GOT3 (cell line): ENCODE measurements around the gene PSMG2.
A peak's percentile ranks its signal among the peaks of the same experiment; 100 is the strongest.

ENCODE experiments used
- DNase-seq: peaks from one replicate; lab custom pipeline; 2025; ENCODE audit warnings: mixed read lengths; lab: John Stamatoyannopoulos, UW

The PSMG2 gene

DNA sequence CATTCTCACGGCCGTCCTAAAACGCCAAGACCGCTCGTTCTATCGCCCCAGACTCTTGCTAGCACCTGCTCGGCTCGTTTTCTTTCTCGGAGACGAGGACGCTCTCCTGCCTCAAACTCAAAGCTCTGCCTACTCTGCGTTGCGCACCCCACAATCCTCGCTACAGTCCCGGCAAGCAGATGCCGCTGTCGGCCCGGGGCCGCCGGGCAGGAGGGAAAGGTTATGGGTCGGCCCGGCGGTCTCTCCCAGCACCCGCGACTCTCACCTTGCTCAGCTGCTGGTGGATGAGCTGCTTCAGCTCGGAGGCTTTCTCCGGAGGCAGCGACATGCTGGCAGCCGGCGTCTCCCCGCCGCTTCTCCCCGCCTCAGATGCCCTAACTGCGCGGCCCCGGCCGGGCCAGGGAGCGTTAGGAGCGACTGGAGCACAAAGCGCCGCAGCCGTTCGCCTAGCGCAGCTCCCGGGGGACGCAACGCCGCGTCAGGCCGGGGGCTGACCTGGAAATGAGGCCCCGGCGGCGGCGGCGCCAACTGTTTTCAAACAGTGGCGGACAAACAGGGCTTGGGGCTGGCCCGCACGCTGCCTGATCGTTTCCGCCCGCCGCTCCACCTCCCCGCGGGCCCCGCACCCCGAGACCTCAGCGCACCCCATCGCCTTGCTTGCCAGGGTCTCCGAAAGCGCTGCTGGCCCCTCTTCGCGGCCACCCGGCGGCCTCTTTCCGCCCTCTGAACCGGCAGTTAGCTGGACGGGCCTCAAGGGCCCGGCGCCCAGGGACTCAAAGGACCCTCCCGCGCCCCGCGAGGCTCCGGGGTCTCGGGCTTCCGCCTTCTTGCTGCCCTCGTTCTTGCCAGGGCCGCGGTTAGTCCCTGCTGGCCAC is at the start of gene PSMG2, which contains the start of gene CEP76:
TSS of gene PSMG2 (plus strand) at position 822 of the 875 bp plus-strand sequence. CDS start 66 bp downstream, outside the sequence.
TSS of gene CEP76 (minus strand) at position 503 of the 875 bp plus-strand sequence. CDS start at position 328, 175 bp downstream.
- DNase-seq, result peak; percentile 66

- no peak for DNase-seq
Measured at GRCh38 chr18:12654971-12655370, 47.9 kb upstream of the PSMG2 start.

DNA sequence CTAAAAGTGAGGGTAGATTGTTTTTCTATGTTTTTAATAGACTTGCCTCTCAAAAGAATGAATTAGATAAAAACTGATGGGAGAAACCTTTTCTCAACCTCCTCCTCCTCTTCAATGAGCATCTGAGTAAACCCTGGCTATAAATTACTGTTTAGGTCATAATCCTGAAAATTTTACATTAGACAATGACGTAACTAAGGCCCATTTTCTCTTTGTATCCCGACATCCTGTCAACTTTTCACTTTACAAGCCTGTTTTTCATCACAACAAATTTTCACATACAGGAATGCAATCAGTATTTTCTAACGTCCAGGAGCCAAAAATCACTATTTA is 46.3 kb upstream of the PSMG2 start:
- DNase-seq, result no peak

- DNase-seq, result no peak
Measured at GRCh38 chr18:12656938-12657683, 45.7 kb upstream of the PSMG2 start.

DNA sequence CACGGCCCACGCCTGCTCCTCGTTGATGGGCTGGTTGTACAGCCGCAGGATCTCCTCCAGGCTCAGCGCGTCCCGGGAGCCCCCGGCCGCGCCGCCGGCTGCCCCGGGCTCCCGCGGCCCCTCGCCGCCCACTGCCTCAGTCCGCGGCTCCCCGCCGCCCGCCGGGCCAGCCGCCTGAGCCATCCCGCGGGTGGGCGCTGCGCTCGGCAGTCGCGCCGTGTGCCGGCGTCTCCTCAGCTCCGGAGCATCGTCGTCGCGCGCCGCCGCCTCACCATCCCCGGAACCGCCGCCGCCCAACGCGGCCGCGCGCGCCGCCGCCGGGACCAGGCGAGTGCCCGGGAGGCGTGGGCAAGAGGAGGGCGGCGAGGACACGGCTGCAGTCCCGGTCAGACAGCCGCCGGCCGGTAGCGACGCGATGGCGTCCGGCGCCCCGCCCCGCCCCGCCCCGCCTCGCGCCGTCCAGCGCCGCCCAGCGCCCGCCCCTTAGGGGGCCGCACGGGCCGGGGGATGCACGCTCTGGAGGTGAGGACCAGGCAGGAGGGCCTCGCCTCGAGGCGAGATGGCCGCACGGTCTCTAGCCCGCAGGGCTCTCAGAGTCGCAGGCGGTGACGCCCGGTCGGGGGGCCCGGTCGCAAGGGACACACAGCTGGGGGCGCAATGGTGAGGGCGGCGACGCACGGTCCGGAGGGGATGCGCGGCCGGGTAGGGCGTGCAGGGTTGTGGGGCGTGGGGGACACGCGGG is 45.0 kb upstream of the PSMG2 start, which contains the start of gene SPIRE1:
TSS of gene SPIRE1 (minus strand) at position 424 of the 742 bp plus-strand sequence. CDS start at position 183, 241 bp downstream.
- no peak for DNase-seq

DNA sequence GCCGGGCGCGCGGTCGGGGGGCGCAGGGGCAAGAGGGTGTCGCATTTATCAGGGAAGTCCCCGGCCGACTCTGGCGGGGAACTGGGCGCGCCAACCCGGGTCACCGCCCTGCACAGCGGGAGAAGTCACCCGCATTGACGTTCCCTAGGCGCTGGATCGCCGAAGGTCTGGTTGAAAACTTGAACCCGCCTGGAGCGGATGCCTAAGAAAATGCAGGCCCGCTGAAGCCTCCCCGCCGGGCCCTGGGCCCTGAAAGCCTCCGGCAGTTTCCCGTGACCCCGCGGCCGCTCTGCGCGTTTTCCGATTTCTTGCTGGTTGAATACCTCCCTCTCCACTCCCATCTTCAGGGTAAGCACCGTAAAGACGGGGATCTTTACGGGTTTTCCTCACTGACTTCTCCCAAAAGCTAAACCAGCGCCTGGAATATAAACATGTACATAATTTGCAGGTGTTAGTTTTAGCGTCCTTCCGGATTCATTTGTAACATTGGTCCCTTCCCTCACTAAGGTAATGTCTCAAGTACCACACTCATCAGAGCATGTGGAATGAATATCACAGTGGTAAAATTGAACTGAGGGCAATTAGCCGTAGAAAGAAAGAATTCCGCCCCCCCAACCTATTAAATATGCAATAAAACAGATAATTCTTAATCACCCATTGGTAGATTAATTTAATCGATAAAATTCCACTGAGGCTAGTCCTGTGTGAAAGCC is 44.3 kb upstream of the PSMG2 start:
- DNase-seq, result no peak

DNA sequence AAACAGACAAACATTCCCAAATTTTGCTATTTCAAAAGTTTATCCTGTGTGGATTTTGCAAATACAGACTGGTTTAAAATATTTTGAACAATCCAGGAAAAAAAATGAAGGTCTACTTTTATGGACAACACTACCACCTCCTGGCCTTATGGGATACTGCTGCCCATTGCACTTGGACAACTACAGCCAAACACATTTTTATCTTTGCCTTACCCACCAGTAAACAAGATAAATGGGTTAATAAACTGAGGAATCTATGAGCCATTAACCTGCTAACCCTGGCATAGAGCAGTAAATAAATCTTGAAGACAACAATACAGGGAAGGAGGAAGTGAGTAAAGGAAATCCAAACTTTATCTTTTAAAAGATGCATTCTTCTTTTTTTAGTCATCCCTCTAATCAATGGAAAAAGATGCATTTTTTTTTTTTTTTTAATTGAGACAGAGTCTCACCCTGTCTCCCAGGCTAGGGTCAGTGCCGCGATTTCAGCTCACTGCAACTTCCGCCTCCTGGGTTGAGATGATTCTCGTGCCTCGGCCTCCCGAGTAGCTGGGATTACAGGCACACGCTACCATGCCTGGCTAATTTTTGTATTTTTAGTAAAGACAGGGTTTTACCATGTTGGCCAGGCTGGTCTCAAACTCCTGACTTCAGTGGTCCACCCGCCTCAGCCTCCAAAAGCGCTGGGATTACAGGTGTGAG is 42.8 kb upstream of the PSMG2 start:
- DNase-seq, result no peak

DNA sequence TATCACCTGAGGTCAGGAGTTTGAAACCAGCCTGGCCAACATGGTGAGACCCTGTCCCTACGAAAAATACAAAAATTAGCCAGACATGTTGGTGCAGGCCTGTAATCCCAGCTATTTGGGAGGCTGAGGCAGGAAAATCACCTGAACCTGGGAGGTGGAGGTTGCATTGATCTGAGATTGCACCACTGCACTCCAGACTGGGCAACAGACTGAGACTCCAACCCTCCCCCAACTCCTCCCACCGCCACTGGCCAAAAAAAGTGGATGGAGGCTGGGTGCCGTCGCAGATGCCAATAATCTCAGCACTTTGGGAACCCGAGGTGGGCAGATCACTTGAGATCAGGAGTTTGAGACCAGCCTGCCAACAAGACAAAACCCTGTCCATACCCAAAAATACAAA is 34.8 kb upstream of the PSMG2 start:
- DNase-seq, result no peak

- no peak for DNase-seq
Measured at GRCh38 chr18:12679183-12679786, 23.6 kb upstream of the PSMG2 start.

GRCh38 chr18:12686100-12686499 is 16.7 kb upstream of the PSMG2 start:
- DNase-seq, result no peak

DNA sequence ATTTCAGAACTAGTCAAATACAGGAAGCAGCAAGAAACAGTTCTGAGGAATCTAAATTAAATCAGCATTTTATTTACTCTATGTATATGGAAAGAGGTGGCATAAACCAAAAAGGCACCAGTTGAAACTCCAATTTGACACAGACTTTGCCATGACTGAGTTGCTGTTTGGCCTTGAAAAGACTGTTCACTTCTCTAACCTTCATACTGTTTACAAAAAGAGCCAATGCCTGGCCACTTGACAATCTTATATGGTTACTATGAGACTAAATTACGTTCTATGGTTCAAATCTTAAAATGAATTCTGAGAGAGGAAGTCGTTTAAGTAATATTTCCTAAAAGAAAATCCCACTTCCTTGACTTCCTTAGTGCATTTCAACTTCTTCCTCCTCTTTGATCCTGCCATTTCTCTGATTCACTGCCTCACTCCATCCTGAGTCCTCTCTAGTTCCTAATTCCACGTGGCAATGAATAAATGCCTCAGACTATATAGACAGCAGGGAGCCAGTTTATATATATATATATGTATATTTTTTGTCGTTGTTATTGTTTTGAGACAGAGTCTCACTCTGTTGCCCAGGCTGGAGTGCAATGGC is 13.5 kb upstream of the PSMG2 start:
- DNase-seq, result no peak

GRCh38 chr18:12692206-12692605 is 10.6 kb upstream of the PSMG2 start:
- DNase-seq, result no peak

- DNase-seq, result no peak
Measured at GRCh38 chr18:12694032-12694431, 8.8 kb upstream of the PSMG2 start.

GRCh38 chr18:12699747-12700146 is 3.1 kb upstream of the PSMG2 start:
- DNase-seq, result no peak

- DNase-seq, result no peak
Measured at GRCh38 chr18:12701161-12701560, 1.7 kb upstream of the PSMG2 start.

DNA sequence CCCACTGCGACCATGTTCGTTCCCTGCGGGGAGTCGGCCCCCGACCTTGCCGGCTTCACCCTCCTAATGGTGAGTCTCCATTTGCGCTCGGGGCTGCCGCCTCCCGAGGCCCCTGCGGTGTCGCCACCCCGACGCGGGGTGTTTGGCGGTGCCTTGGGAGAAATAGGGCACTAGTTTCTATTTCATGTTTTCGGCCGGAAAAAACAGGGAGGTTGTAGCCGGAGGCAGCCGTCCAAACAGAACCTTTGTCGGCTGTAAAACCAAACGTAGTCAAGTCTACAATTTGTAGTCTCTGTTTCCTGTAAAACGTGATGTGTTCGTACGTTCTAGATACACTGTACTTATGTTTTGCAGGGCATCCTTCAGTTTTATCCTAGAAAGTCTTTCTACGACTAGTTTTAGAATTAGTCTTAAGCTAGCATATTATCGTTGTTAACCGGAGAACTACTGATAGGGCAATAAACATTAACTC is 290 bp downstream of the PSMG2 start:
- no peak for DNase-seq

GRCh38 chr18:12703664-12704063 is 822 bp downstream of the PSMG2 start:
- DNase-seq, result no peak

- DNase-seq, result no peak
Measured at GRCh38 chr18:12711446-12711845, 8.6 kb downstream of the PSMG2 start.

- no peak for DNase-seq
Measured at GRCh38 chr18:12721495-12722275, 18.8 kb downstream of the PSMG2 start.
